HG02759 (cell line): ENCODE results near the gene CSAD.

Experiments
- ATAC-seq: cut with Tn5 transposase; IDR thresholded peaks from one replicate; pipeline ENCODE4 v1.9.1; 2021; ENCODE audit warnings: mild to moderate bottlenecking, moderate library complexity; ENCODE audit not compliant: unreplicated experiment

The CSAD gene

GRCh38 chr12:53180220-53180930 is at the start of gene CSAD, which contains the start of gene ZNF740:
CSAD (minus strand) TSS chr12:53180925; CDS start chr12:53173470, 7,455 bp downstream.
ZNF740 (plus strand) TSS chr12:53180722; CDS start chr12:53181984, 1,262 bp downstream.
- ATAC-seq, result peak; percentile 95

DNA sequence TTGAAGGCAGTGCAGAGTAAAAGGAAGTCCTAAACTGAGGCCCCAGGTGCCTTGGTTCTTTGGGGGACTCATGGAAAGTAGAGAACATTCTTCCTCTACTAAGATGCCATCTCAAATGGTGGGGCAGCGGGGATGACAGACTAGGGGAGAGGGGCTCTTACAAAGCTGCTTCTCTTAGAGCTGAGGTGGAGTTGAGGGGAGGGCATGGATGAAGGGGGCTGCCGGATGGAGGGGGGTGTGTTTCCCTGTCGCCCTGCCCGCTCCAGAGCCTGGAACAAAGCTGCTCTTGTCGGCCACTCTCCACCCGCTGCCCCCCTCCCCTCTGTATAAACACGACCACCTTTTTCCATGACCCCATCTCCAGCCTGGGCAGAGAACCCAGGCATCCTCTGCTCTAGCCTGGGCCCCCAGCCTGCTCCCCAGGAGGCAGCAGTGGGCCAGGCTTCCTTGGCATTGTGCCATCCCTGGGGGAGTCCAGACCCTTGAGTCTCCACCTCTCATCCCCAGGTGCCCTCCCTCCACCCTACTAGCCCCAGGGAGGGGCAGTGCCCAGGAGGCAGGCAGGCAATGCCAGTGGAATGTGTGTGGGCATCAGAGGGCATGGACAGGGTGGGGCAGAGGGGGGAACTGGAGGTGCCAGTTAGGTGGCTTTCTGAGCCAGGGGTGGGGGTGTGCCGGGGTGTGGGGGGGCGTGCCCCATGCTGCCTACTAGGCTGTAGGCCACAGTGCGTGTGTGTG is 49.6 kb upstream of the CSAD start:
- no peak for ATAC-seq

DNA sequence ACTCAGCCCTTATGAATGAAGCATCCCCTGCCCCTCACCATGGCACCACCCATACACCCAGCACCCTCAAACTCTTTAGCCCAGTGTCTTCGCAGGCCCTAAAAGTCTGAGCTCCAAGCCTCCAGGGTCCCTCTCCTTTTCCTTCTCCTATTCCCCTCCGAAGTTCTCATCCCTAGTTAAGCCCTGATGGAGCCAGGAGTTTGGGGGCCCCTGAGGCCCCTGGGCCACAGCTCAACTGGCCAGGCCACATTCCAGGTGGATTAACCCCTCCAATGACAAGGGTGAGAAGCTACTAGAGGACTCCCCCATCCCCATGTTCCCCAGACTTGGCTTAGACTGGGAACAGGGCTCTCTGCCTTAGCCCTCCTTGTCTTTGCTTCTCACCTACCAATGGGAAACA is 48.7 kb upstream of the CSAD start:
- no peak for ATAC-seq

DNA sequence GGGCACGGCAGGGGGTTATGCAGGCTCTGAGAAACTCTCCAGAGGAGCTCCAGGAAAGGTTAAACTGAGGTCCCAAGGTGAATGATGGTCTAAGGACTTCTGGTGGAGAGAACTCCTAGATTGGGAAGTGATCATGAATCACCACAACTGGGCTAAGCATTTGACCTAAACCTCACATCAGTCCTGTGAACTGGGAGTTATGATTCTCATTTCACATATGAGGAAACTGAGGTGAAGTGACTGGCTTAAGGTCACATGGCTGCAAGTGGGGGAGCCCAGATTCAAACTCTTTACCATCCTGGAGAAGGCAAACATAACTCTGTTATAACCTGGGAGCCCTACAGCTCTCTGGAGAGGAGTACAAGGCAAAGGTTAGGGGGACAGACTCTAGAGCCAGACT is 47.1 kb upstream of the CSAD start:
- no peak for ATAC-seq

DNA sequence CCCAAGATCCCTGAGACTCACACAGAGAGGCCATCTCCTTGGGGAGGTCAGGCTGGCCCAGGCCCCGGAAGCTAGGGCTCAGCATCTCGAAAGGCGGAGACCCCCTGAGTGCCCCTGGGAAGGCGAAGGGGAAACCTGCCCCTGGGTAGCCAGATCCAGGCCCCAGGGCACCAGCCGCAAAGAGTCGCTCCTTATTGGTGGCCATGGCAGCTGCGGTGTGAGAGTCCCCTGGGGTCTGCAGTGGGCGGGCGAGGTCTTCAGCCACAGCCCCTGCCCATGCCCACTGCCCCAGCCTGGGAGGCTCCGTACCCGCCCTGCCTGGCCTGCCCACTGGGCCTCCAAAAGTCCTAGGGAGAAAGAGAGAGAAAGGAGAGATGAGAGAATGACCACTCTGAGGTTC is 46.6 kb upstream of the CSAD start:
- ATAC-seq, result no peak

GRCh38 chr12:53226815-53227214 is 46.1 kb upstream of the CSAD start:
- no peak for ATAC-seq

DNA sequence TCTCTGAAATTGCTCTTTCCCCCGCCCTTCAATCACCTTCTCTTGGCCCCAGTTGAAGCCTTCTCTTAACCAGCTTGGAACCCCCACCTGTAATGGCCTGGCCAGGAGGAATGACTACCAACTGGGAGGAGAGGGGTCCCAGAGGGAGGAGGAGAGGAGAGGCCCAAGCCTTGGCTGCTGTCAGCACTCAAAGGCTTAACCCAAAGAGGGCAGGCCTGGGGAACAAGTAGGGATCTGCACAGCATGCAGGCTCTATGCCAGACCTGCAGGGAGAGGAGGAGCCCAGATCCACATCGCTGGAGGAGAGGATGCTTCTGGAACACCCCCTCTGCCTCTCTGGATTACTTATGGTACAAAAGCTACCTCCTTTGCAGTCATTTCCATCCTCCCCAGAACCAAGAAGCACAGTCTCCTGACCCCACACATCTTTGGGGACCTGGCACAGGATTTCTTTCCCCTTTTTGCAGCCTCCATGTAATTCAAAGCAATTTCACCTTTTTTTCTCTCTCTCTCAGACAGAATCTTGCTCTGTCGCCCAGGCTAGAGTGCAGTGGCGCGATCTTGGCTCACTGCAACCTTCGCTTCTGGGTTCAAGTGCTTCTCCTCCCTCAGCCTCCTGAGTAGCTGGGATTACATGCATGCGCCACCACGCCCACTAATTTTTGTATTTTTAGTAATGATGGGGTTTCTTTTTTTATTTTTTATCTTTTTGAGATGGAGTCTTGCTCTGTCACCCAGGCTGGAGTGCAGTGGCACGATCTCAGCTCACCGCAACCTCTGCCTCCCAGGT is 45.1 kb upstream of the CSAD start:
- ATAC-seq, result no peak

DNA sequence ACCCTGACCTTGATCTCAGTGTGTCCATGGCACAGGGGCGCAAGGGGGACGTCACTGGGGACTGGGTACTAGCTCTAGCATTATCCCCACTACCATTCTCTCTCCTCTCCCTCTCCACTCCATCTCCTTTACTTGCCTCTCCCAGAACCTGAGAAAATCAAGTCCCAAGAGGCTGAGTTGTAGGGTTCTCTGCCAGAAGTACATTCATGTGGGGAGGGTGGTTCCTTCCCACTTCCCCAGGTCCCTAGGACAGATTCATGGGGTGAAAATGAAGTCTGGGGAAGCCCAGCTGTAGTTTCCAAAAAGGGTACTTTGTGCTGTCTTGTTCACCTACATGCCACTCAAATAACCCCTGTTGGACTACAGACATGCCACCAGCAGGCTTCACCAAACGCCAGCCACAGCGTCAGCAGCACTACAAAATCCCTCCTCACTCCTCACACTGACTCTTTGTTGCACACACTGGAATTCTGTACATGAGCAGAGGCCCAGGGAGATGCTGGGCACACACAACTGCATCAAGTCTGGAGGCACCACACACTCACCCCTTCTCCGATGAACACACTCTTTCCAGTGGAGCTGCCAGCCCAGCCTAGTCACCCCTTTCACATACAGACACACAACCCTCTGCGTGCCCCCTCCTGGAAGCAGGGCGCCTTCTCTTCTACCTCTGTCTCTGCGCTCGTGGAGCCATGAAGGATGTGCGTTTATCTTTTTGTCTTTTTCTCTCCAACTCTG is 44.3 kb upstream of the CSAD start:
- no peak for ATAC-seq

DNA sequence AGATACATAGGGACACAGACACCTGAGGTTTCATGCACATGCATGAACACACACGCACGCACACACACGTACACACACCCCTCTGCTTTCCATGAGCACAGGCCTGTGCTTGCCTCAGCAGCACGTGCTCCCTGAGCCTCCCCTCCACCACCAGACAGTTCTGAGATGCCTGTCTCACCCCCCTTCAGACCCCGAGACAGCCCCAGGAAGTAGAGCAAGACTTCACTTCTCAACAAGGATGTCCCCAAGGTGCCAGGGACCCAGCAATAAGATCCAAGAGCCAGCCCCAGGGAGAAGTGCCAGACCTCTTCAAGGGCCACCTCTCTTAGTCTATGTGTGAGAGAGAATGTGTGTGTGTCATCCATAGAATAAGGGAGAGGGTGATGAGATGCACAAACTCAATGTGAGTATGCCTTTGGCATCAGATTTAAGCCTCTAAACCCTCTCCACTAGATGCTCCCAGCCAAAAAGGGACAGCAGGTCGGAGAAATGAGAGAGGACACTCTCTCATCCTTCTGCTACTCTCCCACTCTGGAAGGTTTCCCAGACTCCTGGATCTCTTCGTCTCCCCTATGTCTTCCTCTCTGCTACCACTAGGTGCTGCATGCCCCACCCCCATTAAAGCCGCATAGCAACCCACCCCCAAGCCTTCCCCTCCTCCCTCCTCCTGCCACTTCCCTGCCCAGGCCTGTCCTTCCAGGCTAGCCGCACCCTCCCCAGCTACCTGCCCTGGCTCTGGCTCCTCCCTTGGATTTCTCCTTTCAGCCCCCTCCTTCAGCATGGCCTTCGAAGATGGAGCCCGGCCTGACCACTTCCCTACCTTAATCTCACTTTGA is 43.6 kb upstream of the CSAD start:
- no peak for ATAC-seq

DNA sequence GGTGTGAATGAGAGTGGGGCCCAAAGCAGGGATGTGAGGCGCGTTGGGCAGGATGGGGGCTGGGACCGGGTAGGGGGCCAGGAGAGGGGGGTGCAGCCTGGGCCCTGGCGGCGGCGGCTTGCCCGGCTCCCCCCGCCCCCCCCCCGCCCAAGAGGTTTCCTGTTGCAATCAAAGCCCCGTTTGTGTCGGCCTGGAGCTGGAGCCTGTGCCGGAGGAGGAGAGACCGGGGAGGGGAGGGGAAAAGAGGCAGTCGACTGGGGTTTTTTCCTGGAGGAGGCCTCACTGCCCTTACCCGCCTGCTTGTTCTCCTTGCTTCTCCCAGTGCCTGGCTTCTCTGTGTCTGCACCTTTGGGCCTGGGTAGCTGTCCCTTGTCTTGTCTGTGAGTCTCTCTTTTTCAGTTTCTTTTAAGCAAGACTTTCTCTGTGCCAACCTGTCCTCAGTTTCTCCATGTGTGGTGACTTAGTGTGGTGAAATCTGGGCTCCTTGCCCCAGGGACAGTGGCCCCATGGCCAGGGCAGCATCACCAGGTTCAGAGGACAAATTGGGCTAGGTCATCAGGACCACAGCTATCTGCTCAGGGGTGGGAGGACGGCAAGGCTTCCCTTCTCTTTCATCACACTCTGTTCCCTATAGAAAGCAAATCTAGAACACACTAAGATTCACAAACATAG is 42.8 kb upstream of the CSAD start:
- ATAC-seq, result no peak

DNA sequence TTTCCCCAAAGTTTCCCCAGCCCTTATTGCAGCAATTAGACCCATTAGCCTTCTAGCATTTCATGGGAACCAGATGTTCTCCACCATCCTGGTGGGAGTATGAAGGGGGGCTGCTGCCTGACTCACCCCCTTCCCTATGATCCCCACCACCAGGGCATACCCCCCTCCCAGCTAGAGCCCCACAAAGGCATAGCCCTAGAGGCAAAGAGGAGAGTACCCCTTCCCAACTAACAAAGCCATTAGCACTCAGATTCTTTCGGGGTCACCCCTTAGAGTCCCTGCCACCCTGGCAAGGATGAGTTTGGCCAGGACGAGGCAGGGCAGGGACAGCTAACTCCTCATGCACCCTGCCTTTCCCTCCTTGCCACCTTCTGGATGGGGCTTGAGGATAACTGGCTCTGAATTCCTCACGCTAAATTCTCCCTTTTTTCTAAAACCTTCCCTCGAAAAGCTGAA is 42.1 kb upstream of the CSAD start:
- no peak for ATAC-seq

- no peak for ATAC-seq
These were observed 41.5 kb upstream of the CSAD start for GRCh38 chr12:53222170-53222721.

DNA sequence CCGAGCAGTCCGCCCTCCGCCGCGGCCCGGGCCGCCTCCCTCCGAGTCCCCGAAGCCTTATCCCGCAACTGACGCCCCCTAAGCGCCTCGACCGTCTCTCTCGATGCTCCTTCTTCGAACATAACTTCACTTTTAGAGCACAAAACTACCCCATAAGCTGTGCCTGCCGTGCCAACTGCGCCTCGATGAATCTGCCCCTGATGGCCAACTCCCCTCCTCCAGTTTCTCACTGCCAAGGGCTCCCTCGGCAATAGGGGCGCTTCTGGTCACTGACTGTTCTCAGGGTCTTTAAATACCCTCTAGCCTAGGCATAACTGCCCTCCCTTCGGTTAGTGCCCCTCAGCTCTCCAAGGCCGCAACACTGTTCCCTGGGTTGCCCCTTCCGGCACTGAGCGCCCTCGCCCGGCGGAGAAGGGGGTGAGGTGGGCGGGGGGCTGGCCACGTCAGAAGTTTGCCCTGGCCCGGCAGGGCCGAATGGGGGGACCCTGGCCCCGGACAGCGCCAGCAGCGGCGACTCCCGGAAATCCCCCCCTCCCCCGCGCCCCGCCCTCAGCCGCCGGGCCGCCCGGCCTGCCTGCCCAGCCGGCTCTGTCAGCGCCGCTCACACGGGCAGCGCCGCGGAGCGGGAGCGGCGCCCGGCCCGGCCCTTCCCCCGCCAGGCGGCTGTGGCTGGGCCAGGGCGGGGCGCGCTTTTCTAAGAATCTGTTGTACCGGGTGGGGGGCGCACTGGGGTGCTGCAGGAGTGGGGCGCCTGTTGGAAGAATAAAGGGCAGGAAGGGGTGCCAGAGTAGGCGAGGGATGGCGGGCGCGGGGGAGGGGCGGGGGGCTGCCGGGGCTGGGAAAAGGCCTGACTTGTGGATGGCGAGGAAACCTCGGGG is 40.7 kb upstream of the CSAD start:
- ATAC-seq, result peak; percentile 33

DNA sequence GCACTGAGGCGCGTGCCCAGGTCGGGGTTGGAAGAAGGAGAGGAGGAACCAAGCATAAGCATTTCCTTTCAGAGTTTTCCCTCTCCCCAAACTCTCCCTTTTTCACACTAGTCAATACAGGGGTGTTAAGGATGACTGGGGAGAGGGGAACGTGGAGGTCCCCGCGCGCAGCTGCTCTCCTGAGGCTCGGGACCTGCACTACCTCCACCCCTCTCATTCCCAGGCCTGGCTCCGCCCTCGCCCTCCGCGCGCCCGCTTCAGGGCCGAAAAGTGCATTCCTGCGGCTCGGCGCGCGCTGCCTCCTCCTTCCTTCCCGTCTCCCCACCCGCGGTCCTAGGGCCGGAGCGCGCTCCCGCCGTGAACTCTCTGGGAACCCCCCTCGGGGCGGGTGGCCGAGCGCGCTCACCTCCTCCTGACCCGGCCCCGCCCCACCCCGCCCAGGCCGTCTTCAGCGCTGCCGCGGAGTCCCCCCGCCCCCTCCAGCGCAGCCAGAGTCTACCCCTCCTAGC is 40.0 kb upstream of the CSAD start:
- peak; percentile 64 for ATAC-seq

GRCh38 chr12:53219956-53220693 is 39.4 kb upstream of the CSAD start:
- peak; percentile 28 for ATAC-seq

DNA sequence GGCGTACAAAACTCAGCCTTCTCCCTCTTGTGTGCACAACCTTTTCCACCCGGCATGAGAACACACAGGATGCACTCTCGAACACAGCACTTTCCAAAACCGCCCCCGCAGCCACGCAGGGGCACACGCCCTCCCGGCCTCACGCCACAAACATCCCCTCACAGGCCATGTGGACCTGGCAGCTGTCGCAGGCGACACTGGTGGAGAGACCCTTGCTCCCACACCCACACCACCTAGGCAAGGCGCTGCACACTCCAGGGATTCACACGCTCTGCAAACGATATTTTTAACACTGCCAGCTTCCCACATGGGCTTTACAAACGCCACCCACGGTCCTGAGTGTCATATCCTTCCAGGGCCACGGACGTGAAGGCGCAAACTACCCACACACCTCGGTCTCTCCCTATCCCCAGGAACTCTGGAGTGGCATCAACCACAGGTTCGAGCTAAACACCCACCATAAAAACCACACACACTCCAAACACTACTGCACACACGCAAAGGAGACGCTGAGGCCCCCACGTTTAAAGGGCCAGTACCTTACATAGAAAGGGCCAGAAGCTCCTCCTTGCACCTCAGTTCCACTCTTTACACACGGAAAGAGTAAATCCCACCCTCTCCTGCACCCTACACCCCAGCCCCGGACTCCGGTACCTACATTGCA is 38.7 kb upstream of the CSAD start:
- ATAC-seq, result peak; percentile 8
